Thoracic aorta endothelial cell (primary cell): ENCODE results near the gene NDUFC1. TPM values are rescaled to one million over a fixed set of nuclear protein-coding genes. Genes with fewer than 3 reads are reported as not detected.

Experiments
- small RNA-seq: library from RNA; depleted of rRNA; stranded (forward); fragments of <200 nt; gene quantifications from one replicate; pipeline ENCODE3, GENCODE V24; 2012
- total RNA-seq: library from RNA; depleted of rRNA; stranded (reverse); fragments of >200 nt; gene quantifications from 2 replicates; pipeline ENCODE4 v1.2.3, GENCODE V29; 2012

The NDUFC1 gene
- 55.9 and 56.6 TPM in 2 replicates for total RNA-seq

DNA sequence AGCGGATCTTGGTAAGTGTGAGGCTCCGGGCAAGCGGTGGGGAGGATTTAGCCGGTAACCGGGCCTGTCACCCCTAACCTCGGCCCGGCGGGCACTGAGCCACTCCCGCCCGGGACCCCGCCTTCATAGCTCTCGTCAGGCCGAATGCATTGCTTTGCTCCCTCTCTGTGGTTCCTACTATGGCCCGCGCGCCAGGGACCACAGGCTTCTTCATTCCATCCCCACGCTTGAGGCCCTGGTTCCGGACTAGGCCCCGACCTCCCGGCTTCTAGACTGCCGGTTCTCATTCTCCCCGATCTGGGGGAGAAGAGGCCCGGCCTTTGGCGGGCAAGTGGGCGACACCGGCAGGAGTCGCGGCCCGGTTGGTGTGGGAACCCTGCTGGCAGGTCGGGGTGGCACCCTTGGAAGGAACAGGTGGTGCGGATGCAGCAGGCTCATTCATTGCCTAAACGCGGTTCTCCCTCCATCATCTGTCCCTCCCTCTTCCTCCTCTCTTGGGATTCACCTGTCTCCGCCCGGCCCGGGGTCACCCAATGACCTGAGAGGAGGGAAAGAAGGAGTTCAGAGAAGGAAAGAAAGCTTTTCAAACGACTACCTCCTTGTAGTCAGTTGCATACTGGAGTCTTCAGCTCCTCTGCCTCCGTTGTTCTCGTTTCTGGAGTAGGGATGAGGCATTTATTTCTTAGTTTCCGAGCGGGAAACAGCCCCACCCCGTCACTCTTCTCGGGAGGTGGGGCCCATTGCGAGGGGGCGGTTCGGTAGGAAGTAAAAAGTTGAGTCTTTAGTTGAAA is at the start of gene NDUFC1:
Gene NDUFC1 (minus strand): TSS at position 657 of the 791 bp plus-strand sequence. CDS start 6,679 bp downstream, outside the sequence.

DNA sequence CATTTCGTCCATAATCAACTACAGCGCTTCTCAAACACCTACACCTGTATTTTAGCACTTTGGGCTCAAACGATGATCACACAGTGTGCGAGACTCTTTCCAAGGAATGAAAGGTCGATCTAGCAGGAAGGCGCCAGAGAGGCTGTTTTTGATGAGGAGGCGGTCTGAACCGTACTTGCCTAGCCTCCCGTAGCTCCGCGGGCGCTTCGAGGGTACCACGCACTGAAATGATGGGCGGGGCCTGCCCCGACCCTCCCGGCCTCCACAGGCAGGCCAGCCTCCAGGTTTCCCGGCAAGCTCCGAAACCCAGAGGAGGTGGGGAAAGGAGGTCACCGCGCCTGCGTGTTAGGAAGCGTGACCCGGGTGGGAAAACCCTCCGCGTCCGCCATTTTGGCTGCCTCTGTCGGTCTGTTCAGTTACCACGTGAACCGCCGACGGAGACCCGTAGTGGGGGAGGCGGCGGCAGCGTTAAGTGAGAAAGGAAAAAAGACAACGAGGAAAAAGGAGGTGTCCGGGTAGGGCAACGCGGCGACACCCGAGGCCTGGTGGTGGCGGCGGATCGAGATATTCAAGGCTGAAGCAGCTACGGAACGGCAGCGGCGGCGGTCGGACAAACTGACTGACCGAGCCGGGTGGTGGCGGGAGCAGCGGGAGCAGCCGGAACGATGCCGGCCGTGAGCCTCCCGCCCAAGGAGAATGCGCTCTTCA is 1.0 kb downstream of the NDUFC1 start, which contains the start of gene NAA15:
Gene NAA15 (plus strand): TSS at position 393 of the 708 bp plus-strand sequence. CDS start 273 bp downstream, at position 666.

DNA sequence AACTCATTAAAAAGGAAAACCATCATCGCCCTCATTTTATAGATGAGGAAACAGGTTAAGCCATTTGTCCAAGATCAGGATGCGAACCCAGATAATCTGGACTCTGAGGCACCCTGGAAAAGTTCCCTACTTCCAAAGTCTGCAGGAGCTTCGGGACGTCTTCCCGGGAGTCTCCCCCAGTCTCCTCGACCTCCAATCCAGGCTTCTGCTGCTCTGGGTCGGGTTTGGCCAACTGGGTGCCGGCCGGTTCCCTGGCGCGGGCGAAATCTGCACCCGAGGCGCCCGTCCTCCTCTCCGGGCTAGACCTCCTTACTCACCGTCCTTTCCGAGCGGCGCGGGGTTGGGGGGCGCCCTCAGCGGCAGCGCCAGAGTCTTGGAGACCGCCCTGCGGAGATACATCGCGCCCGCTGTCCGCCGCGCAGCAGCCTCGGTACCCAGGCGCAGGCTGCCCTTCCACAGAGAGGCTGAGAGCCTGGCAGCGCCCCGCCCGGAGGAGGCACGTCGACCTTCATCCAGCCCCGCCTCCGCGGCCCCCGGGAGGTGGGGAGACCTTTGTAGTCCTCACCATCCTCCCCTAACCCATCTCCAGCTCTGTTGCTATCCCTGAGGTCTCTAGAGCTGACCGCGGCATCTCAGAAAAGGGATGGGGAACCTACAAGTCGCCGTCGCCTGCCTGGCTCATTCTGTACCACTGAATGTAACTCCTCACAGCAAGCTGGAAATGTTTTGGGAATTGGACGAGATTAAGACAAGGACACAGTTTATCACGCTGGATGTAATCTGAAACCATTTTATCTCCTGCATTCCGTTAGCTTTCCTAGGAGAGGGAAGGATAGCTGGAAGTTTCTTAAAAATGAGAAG is 22.3 kb downstream of the NDUFC1 start, which contains the start of gene MGARP:
Gene MGARP (minus strand): TSS at position 466 of the 861 bp plus-strand sequence. CDS start 67 bp downstream, at position 399.

Small RNA genes within 50 kb of the gene (small RNA-seq; reads per million reads assigned to genes)
- gene RNU6-1074P (not detected), gene RNU6-1214P (not detected)

Other genes starting within 250 kb of the NDUFC1 start
- gene ELF2, start 125.3 kb downstream of the NDUFC1 start, total RNA-seq: 48.9 and 50.4 TPM in 2 replicates
- 4.4 and 45.3 TPM in 2 replicates for gene MGARP, start 22.3 kb downstream of the NDUFC1 start, total RNA-seq
- gene NAA15, start 972 bp downstream of the NDUFC1 start, total RNA-seq: 99.6 and 105 TPM in 2 replicates
- 30.8 and 40.4 TPM in 2 replicates for gene RAB33B, start 151.6 kb upstream of the NDUFC1 start, total RNA-seq